ENCODE data around the gene CLIC6.

Gene CLIC6

GRCh38 chr21:34695434-34695833, 26.6 kb downstream of the CLIC6 start:
- TF ChIP-seq ZNF133 (tag by site-specific recombination; IDR thresholded peaks at IDR 0.05), result no peak
- no peak for TF ChIP-seq ZNF175 (tag by site-specific recombination; IDR thresholded peaks at IDR 0.05)
- no peak for TF ChIP-seq ZSCAN4 (tag by site-specific recombination; IDR thresholded peaks at IDR 0.05)
- no peak for TF ChIP-seq INSM2 (tag by site-specific recombination; IDR thresholded peaks at IDR 0.05)
- Histone ChIP-seq H3K27ac (ENCODE audit: extremely low read depth, low read depth, low read length) (no peak overlapping the region), H3K36me3 (ENCODE audit: control insufficient read depth in 2 of 2, insufficient read depth in 1 of 2, low read length in 2 of 2) (no peaks in the 10 kb centered on the region), H3K4me1 (ENCODE audit: control insufficient read depth, insufficient read depth, low read length) (no peaks in the 10 kb centered on the region), H3K9me3 (ENCODE audit: control insufficient read depth, insufficient read depth, low read depth, low read length) (no peaks in the 10 kb centered on the region), H3K4me3 (ENCODE audit: low read depth, low read length) (no peak overlapping the region)
- POLR2A ChIA-PET, result interaction anchor here (0.9 kb wide), 1 partner anchor 192 kb away, joined by 3 read pairs; no protein-coding TSS in a partner anchor
- CTCF ChIA-PET, result interaction anchor here (0.6 to 1.6 kb wide), 7 partner anchors 11 to 1145 kb away, joined by 3 to 6 read pairs (median 3); no protein-coding TSS in a partner anchor

GRCh38 chr21:34696121-34696520, 27.3 kb downstream of the CLIC6 start:
- no peak for TF ChIP-seq WT1 (tag by site-specific recombination; IDR thresholded peaks at IDR 0.05)
- TF ChIP-seq SALL2 (tag by site-specific recombination; IDR thresholded peaks at IDR 0.05; ENCODE audit: borderline replicate concordance), result no peak
- no peak for TF ChIP-seq PBX3 (CRISPR knock-in tag; IDR thresholded peaks at IDR 0.05)
- TF ChIP-seq ATF2 (tag by site-specific recombination; IDR thresholded peaks at IDR 0.05; ENCODE audit: low read depth), result no peak
- Histone ChIP-seq H3K9me3 (ENCODE audit: control insufficient read depth, insufficient read depth, low read depth, low read length) (no peaks in the 10 kb centered on the region), H3K4me1 (ENCODE audit: control insufficient read depth, insufficient read depth, low read length) (no peaks in the 10 kb centered on the region), H3K36me3 (ENCODE audit: control insufficient read depth in 2 of 2, insufficient read depth in 1 of 2, low read length in 2 of 2) (no peaks in the 10 kb centered on the region), H3K27ac (ENCODE audit: extremely low read depth, low read depth, low read length) (no peak overlapping the region), H3K4me3 (ENCODE audit: low read depth, low read length) (no peak overlapping the region)
- ChIA-PET CTCF (interaction anchor here (1.6 kb wide), 1 partner anchor 1144 kb away, joined by 6 read pairs; no protein-coding TSS in a partner anchor), POLR2A (interaction anchor here (0.9 kb wide), 1 partner anchor 192 kb away, joined by 3 read pairs; no protein-coding TSS in a partner anchor)

GRCh38 chr21:34697826-34698225, 29.0 kb downstream of the CLIC6 start:
- no peaks in the 10 kb centered on the region for H3K4me1 ChIP-seq (ENCODE audit: control insufficient read depth, insufficient read depth, low read length)
- no peak overlapping the region for H3K27ac ChIP-seq (ENCODE audit: extremely low read depth, low read depth, low read length)
- ChIA-PET POLR2A (no interaction called here), CTCF (no interaction called here)
- H3K36me3 ChIP-seq (ENCODE audit: control insufficient read depth in 2 of 2, insufficient read depth in 1 of 2, low read length in 2 of 2), result no peaks in the 10 kb centered on the region
- TF ChIP-seq ZFP3 (tag by site-specific recombination; IDR thresholded peaks at IDR 0.05; ENCODE audit: low read depth), result peak; percentile 84
- TF ChIP-seq ZBTB10 (tag by site-specific recombination; IDR thresholded peaks at IDR 0.05), result no peak
- no peak overlapping the region for H3K4me3 ChIP-seq (ENCODE audit: low read depth, low read length)
- H3K9me3 ChIP-seq (ENCODE audit: control insufficient read depth, insufficient read depth, low read depth, low read length), result no peaks in the 10 kb centered on the region

All from HEK293 (cell line).